Measurements from ENCODE around the gene APOL1. TPM values are rescaled to one million over a fixed set of nuclear protein-coding genes. Genes with fewer than 3 reads are reported as not detected.

APOL1 gene
- total and polyA plus RNA-seq, 11 donors: 10.4 to 132 (median 18.1) TPM

DNA sequence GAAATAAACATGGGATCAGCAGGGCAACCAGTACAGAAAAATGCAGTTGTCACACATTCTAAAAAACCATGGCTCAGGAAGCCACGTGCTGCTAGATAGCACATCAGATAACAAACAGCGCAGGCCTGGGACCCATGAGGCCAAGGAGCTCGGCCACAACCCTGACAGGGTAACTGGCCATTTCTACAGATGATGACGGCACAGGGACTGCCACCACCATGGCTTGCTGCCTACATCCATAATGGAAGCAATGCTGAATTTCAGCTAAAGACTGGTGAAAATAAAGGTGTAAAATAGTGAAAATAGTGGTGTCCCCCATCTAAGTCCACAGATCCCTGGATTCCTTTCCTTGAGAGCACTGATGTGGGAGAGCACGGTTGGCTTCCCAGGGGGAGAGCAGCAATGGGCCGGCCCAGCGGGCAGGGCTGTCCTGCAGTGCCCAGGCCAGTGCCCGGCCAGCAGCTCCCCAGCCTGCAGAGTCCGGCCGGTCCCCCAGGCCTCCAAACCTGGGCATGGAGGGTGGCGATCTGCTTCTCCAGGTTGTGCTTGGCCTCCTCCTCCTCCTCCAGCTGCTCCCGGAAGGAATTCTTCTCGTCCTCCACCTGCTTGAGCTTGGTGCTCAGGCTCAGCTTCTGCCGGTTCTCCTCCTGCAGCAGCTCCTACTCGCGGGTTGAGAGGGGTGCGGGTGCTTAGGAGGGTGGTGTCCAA is 40.0 kb downstream of the APOL1 start:
- 88 to 93% (median 91%) methylated on average over 13 to 17 of the region's 17 CpGs for WGBS, 4 donors
- H3K27me3 ChIP-seq: no peaks in the 10 kb centered on the region
- peak overlapping the region in 1 of 12 donors; percentile 47 for H3K27ac ChIP-seq
- H3K4me3 ChIP-seq: no peak overlapping the region
- DNase-seq: no peak
- TF ChIP-seq POLR2A (IDR thresholded peaks at IDR 0.05) (no peak), CTCF (IDR thresholded peaks at IDR 0.05) (no peak)
- no peaks in the 10 kb centered on the region for H3K4me1 ChIP-seq
- H3K36me3 ChIP-seq: peaks cover 7 to 95% (median 89%) of the 10 kb centered on the region in 9 donors
- intact Hi-C loops (cut with DNase I): no loop called here
- H3K9me3 ChIP-seq: no peaks in the 10 kb centered on the region
- no peak for ATAC-seq

DNA sequence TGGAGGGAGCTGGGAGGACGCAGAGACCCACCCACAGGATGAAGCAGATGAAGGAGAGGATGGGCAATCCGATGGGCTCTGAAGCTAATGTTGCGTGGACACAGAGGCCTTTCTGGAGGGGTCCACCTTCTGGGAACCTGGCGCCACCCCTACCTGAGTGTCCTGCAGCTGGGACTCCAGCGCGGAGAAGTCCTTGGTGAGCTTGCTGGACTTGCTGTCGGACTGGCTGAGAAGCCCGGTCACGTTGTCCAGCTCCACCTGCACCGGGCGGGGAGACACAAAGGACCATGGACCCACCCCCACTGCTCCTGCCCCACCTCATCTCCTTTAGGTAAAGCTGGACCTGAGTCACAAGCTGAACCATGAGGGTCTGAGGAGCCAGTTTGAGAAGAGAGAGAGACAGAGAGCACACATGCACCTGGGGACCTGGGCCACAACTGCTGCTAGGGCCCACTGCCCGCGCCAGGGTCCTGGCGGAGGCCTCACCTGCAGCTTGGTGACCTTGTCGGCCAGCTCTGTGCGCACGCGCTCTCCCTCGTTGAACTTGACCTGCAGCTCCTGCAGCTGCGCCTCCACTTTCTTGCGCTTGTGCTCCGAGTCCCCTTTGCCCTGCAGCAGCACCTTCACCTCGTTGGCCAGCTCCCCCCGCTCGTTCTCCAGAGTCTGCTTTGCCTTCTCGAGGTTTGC is 40.8 kb downstream of the APOL1 start:
- TF ChIP-seq CTCF (IDR thresholded peaks at IDR 0.05): no peak
- TF ChIP-seq POLR2A (IDR thresholded peaks at IDR 0.05): no peak
- peak in 1 of 5 donors; percentile 22 for DNase-seq
- Histone ChIP-seq H3K27me3 (no peaks in the 10 kb centered on the region), H3K4me3 (no peak overlapping the region), H3K9me3 (no peaks in the 10 kb centered on the region), H3K27ac (peak overlapping the region in 1 of 12 donors; percentile 47), H3K36me3 (peaks cover 9 to 95% (median 89%) of the 10 kb centered on the region in 9 donors), H3K4me1 (no peaks in the 10 kb centered on the region)
- 91 to 95% (median 92%) methylated on average over 25 to 26 of the region's 26 CpGs for WGBS, 4 donors
- ATAC-seq: no peak
- intact Hi-C loops (cut with DNase I): no loop called here

DNA sequence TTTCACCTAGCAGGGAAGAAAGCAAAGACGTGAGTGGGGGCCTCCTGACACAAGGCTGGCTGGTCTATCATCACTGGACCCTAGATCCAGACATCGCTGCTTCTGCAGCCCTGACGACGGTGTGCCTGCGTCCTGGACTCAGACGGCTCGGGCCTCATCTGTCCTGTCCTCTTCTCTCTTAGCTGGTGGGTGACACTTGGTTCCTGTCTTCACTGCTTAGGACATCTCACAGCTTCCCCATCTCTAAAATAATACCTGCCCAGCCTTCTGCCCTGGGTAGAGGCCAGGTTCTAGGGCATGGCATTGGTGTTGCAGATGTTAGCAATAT is 41.3 kb downstream of the APOL1 start:
- DNase-seq (no peak), ATAC-seq (no peak)
- Histone ChIP-seq H3K36me3 (peaks cover 10 to 95% (median 89%) of the 10 kb centered on the region in 9 donors), H3K27ac (no peak overlapping the region), H3K27me3 (no peaks in the 10 kb centered on the region), H3K4me1 (no peaks in the 10 kb centered on the region), H3K4me3 (no peak overlapping the region), H3K9me3 (no peaks in the 10 kb centered on the region)
- WGBS, 4 donors: 83 to 91% (median 90%) methylated on average over 7 of the region's 7 CpGs
- intact Hi-C loops (cut with DNase I): no loop called here
- TF ChIP-seq POLR2A (IDR thresholded peaks at IDR 0.05) (no peak), CTCF (IDR thresholded peaks at IDR 0.05) (no peak)

GRCh38 chr22:36294801-36295200 is 41.9 kb downstream of the APOL1 start:
- H3K4me3 ChIP-seq: no peak overlapping the region
- no peaks in the 10 kb centered on the region for H3K27me3 ChIP-seq
- DNase-seq (peak in 2 of 5 donors; percentile 5 to 11), ATAC-seq (no peak)
- no peaks in the 10 kb centered on the region for H3K9me3 ChIP-seq
- peaks cover 14 to 95% (median 89%) of the 10 kb centered on the region in 9 donors for H3K36me3 ChIP-seq
- TF ChIP-seq POLR2A (IDR thresholded peaks at IDR 0.05): no peak
- no peak for TF ChIP-seq CTCF (IDR thresholded peaks at IDR 0.05)
- intact Hi-C loops (cut with DNase I): no loop called here
- 85 to 97% (median 91%) methylated on average over 11 of the region's 11 CpGs for WGBS, 4 donors
- no peaks in the 10 kb centered on the region for H3K4me1 ChIP-seq
- H3K27ac ChIP-seq: peak overlapping the region in 1 of 12 donors; percentile 51
